ENCODE data around the gene HPS1.

The HPS1 gene

DNA sequence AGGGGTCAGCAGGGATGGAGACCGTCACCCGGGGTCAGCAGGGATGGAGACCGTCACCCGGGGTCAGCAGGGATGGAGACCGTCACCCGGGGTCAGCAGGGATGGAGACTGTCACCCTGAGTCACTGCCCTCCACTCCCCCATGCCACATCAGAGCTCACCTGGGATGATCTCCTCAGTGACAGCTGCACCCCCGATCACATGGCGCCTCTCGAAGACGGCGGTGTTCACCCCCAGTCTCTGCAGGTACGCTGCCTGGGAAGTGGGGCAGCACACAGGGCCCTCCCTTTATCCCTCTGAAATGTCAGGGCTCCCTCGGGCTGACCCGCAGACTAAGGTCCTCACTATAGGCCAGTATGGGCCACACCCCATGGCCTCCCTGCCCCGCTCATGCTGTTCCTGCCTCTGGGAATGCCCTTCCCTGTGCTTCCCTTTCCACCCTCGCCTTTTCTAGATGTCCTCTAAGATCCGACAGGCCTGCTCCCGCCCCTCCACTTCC lies 38.9 kb downstream of the HPS1 start:
- Histone ChIP-seq H3K9me3 (ENCODE audit: control insufficient read depth in 5 of 5, low read length in 5 of 5) (no peaks in the 10 kb centered on the region), H3K27me3 (ENCODE audit: control insufficient read depth in 5 of 5, insufficient read depth in 4 of 5, low read length in 5 of 5) (no peaks in the 10 kb centered on the region), H3K4me1 (ENCODE audit: control insufficient read depth in 5 of 5, insufficient read depth in 5 of 5, low read length in 5 of 5) (peaks cover 2 to 42% (median 37%) of the 10 kb centered on the region in 5 donors), H3K36me3 (ENCODE audit: control insufficient read depth in 5 of 5, insufficient read depth in 5 of 5, low read length in 5 of 5) (peaks cover 0 to 23% (median 12%) of the 10 kb centered on the region in 5 donors), H3K9ac (ENCODE audit: low read length in 5 of 5) (no peak overlapping the region), H3K27ac (ENCODE audit: low read depth, low read length) (no peak overlapping the region), H3K4me3 (ENCODE audit: low read depth in 1 of 5, low read length in 5 of 5) (no peak overlapping the region)

DNA sequence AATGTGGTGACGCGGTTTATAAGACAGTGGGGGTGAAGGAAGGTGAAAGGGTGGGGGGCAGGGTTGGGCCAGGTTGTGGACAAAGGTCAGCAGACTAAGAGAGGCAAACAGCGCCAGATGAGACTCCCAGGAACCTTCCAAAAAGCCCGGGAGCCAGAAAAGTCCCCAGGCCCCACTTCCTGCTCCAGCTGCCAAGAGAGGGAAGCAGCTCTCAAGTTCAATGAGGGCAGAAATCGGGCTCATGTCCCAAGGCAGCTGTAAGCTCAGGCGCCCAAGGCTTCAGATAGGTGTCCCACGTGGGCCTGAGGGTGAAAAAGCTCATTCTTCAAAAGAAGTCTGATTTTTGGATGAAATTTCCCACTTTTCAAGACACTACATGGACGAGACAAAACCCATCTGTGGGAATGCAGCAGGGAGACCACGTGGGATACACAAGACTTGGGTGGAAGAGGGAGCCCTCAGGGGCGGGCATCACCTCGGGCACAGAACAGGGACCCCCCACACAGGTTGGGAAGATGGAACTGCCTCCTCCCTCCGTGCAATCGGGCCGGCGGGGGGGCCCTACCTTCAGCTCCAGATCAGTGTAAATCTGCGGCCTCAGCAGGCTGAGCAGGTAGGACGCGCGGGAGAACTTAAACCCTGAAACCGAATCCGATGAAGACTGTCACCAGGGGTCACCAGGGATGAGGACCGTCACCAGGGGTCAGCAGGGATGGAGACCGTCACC lies 39.6 kb downstream of the HPS1 start:
- H3K9ac ChIP-seq (ENCODE audit: low read length in 5 of 5), result peak overlapping the region in 1 of 5 donors; percentile 18
- H3K9me3 ChIP-seq (ENCODE audit: control insufficient read depth in 5 of 5, low read length in 5 of 5), result no peaks in the 10 kb centered on the region
- peaks cover 0 to 27% (median 16%) of the 10 kb centered on the region in 5 donors for H3K36me3 ChIP-seq (ENCODE audit: control insufficient read depth in 5 of 5, insufficient read depth in 5 of 5, low read length in 5 of 5)
- no peak overlapping the region for H3K27ac ChIP-seq (ENCODE audit: low read depth, low read length)
- H3K4me3 ChIP-seq (ENCODE audit: low read depth in 1 of 5, low read length in 5 of 5), result no peak overlapping the region
- peaks cover 2 to 37% (median 35%) of the 10 kb centered on the region in 5 donors for H3K4me1 ChIP-seq (ENCODE audit: control insufficient read depth in 5 of 5, insufficient read depth in 5 of 5, low read length in 5 of 5)
- H3K27me3 ChIP-seq (ENCODE audit: control insufficient read depth in 5 of 5, insufficient read depth in 4 of 5, low read length in 5 of 5), result no peaks in the 10 kb centered on the region

DNA sequence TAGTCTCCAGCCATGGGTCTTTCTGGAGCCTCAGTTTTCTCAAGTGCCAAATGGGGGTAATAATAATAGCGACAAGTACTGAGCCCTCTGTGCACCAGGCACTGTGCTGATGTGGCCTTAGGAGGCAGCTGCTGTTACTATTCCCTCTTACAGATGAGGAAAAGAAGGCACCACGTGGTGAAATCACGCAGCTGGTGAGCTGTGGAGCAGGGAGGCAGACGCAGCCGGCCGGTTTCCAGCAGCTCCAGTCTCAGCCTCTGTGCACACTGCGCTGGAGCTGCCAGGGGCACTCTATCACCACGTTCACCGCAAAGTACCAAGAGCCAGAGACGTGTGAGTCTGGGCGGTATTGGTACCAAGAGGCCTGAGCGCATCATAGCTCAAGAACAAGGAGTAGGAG lies 41.3 kb downstream of the HPS1 start:
- no peak overlapping the region for H3K27ac ChIP-seq (ENCODE audit: low read depth, low read length)

DNA sequence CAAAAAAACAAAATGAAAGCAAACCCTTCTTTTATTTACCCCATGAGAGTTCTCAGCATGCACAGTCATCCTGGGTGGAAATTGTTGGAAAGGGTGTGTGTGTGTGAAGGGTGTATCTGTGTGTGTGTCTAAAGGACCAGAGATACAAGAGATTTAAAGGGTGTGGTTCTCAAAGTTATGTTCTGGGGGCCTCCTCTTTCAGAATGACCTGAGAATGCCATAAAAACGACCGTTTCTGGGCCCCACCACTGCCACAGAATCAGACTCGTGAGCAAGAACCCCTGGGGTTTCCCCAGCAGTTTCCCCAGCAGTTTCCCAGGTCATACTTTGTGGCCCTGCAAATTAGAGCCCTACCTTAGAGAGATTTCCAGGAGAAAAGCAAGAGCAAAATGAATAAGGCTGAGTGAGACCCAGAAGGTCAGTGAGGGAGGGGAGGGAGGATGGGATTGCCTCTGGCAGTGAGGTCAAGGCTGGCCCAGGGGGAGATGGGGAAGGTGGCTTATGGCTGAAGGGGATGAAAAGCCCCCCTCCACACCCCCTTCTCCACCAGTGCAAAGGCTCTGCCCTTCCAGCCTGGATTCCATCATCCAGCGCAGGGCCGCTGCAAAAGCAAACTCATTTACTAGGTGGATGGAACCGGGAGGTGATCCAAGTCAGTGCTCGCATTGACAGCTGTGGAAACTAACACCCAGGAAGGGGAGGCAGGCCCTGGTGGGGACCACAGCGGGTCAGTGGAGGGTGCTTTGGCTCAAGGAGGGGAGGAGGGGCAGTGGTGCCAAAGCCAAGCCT lies 42.0 kb downstream of the HPS1 start:
- peak overlapping the region in 1 of 5 donors; percentile 69 for H3K9ac ChIP-seq (ENCODE audit: low read length in 5 of 5)
- H3K27me3 ChIP-seq (ENCODE audit: control insufficient read depth in 5 of 5, insufficient read depth in 4 of 5, low read length in 5 of 5), result no peaks in the 10 kb centered on the region
- H3K36me3 ChIP-seq (ENCODE audit: control insufficient read depth in 5 of 5, insufficient read depth in 5 of 5, low read length in 5 of 5), result peaks cover 0 to 22% (median 16%) of the 10 kb centered on the region in 5 donors
- no peak overlapping the region for H3K4me3 ChIP-seq (ENCODE audit: low read depth in 1 of 5, low read length in 5 of 5)
- peaks cover 0 to 33% (median 27%) of the 10 kb centered on the region in 5 donors for H3K4me1 ChIP-seq (ENCODE audit: control insufficient read depth in 5 of 5, insufficient read depth in 5 of 5, low read length in 5 of 5)
- peak overlapping the region; percentile 51 for H3K27ac ChIP-seq (ENCODE audit: low read depth, low read length)
- no peaks in the 10 kb centered on the region for H3K9me3 ChIP-seq (ENCODE audit: control insufficient read depth in 5 of 5, low read length in 5 of 5)

More for the DNA sequence above, 41.3 kb downstream of the HPS1 start:
- Histone ChIP-seq H3K36me3 (ENCODE audit: control insufficient read depth in 5 of 5, insufficient read depth in 5 of 5, low read length in 5 of 5) (peaks cover 0 to 18% (median 13%) of the 10 kb centered on the region in 5 donors), H3K9me3 (ENCODE audit: control insufficient read depth in 5 of 5, low read length in 5 of 5) (no peaks in the 10 kb centered on the region), H3K9ac (ENCODE audit: low read length in 5 of 5) (no peak overlapping the region), H3K4me1 (ENCODE audit: control insufficient read depth in 5 of 5, insufficient read depth in 5 of 5, low read length in 5 of 5) (peaks cover 0 to 33% (median 27%) of the 10 kb centered on the region in 5 donors), H3K4me3 (ENCODE audit: low read depth in 1 of 5, low read length in 5 of 5) (no peak overlapping the region), H3K27me3 (ENCODE audit: control insufficient read depth in 5 of 5, insufficient read depth in 4 of 5, low read length in 5 of 5) (no peaks in the 10 kb centered on the region)

DNA sequence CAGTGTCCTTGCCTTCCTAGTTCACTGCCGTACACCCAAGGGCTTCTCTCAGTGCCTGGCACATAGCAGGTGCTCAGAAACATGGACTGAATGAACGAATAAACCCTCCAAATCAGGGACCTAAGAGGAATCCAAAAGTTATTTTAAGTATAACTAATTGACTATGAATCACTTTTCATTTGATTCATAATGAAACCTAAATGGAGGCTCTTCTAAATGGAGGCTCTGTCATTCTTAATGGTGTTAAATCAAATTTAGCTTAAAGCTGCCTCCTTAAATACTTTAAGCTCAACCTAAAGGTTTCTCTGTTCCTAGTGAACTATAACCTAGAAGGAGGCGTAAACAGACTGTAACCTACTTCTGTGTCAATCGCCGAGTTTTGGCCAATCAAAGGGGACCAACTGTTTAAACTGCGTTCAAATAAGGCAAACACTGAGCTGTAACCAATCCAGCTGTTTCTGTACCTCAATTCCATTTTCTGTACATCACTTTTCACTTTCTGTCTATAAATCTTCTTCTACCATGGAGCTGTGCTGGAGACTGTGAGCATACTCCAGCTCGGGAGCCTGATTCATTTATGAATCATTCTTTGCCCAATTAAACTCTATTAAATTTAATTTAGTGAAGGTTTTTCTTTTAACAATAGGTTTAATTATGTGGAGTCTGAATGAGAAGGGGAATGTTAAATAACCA lies 42.8 kb downstream of the HPS1 start:
- Histone ChIP-seq H3K9me3 (ENCODE audit: control insufficient read depth in 5 of 5, low read length in 5 of 5) (no peaks in the 10 kb centered on the region), H3K4me3 (ENCODE audit: low read depth in 1 of 5, low read length in 5 of 5) (no peak overlapping the region), H3K36me3 (ENCODE audit: control insufficient read depth in 5 of 5, insufficient read depth in 5 of 5, low read length in 5 of 5) (peaks cover 0 to 30% (median 18%) of the 10 kb centered on the region in 5 donors), H3K9ac (ENCODE audit: low read length in 5 of 5) (peak overlapping the region in 2 of 5 donors; percentile 58 to 69), H3K27me3 (ENCODE audit: control insufficient read depth in 5 of 5, insufficient read depth in 4 of 5, low read length in 5 of 5) (no peaks in the 10 kb centered on the region), H3K4me1 (ENCODE audit: control insufficient read depth in 5 of 5, insufficient read depth in 5 of 5, low read length in 5 of 5) (peaks cover 0 to 33% (median 27%) of the 10 kb centered on the region in 5 donors), H3K27ac (ENCODE audit: low read depth, low read length) (peak overlapping the region; percentile 51)

DNA sequence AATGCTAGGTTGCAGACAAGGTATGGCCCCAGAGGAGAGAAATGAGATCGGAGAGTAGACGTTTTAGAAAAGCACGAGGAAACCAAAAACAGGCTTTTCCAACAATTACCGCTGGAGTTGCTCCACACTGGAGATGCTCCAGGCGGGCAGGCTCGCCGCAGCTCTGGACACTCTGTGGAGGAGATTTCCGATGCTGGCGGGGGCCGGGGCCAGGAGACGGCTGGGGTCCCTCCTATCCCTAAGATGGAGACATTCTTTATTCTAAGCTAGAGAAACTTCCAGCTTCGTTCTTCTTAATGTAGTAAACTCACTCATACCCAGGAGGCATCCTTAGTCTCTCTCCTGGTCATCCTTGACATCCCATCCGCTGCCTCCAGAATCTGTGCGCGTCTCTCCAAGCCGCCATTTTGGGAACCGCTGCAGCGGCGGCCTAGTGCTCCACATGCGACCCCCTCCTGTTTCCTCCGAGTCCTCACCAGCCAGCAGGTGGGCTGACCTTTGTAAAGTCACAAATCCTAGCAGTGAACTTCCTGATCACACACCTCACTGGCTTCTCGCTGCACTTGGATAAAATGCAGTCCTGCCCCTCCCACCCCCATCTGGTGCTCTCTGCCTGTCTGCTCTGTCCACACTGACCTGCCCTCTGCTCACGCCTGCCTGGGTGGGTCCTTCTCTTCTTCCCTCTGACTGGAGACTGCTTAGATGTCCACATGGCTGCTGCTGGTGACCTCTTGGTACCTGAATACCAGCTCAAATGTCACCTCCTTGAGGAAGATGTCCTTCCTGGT lies 43.6 kb downstream of the HPS1 start:
- H3K4me3 ChIP-seq (ENCODE audit: low read depth in 1 of 5, low read length in 5 of 5), result peak overlapping the region in 1 of 5 donors; percentile 31
- no peaks in the 10 kb centered on the region for H3K9me3 ChIP-seq (ENCODE audit: control insufficient read depth in 5 of 5, low read length in 5 of 5)
- peaks cover 0 to 33% (median 27%) of the 10 kb centered on the region in 5 donors for H3K4me1 ChIP-seq (ENCODE audit: control insufficient read depth in 5 of 5, insufficient read depth in 5 of 5, low read length in 5 of 5)
- peaks cover 0 to 36% (median 20%) of the 10 kb centered on the region in 5 donors for H3K36me3 ChIP-seq (ENCODE audit: control insufficient read depth in 5 of 5, insufficient read depth in 5 of 5, low read length in 5 of 5)
- no peaks in the 10 kb centered on the region for H3K27me3 ChIP-seq (ENCODE audit: control insufficient read depth in 5 of 5, insufficient read depth in 4 of 5, low read length in 5 of 5)
- peak overlapping the region; percentile 51 for H3K27ac ChIP-seq (ENCODE audit: low read depth, low read length)
- peak overlapping the region in 2 of 5 donors; percentile 58 to 69 for H3K9ac ChIP-seq (ENCODE audit: low read length in 5 of 5)

DNA sequence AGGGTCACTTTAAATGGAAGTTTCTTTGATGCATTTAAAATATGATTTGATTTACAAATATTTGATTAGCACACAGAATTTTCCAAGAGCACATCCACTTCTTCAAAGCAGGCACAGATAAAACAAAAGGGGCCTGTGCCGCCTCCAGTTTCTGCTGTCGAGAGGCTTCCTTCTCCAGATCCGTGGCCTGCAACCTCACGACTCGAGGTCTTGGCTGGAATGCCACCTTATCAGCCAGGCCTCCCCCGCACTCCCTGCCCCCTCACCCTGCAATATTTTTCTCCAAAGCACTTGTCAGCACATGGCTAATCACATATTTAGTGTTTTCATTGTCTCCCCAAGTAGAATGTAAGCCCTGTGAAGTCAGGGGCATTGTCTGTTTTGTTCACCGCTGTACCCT lies 44.3 kb downstream of the HPS1 start:
- H3K27ac ChIP-seq (ENCODE audit: low read depth, low read length), result no peak overlapping the region
- no peaks in the 10 kb centered on the region for H3K9me3 ChIP-seq (ENCODE audit: control insufficient read depth in 5 of 5, low read length in 5 of 5)
- H3K4me1 ChIP-seq (ENCODE audit: control insufficient read depth in 5 of 5, insufficient read depth in 5 of 5, low read length in 5 of 5), result peaks cover 0 to 33% (median 27%) of the 10 kb centered on the region in 5 donors
- H3K4me3 ChIP-seq (ENCODE audit: low read depth in 1 of 5, low read length in 5 of 5), result no peak overlapping the region
- H3K9ac ChIP-seq (ENCODE audit: low read length in 5 of 5), result no peak overlapping the region
- H3K27me3 ChIP-seq (ENCODE audit: control insufficient read depth in 5 of 5, insufficient read depth in 4 of 5, low read length in 5 of 5), result no peaks in the 10 kb centered on the region
- H3K36me3 ChIP-seq (ENCODE audit: control insufficient read depth in 5 of 5, insufficient read depth in 5 of 5, low read length in 5 of 5), result peaks cover 0 to 40% (median 21%) of the 10 kb centered on the region in 5 donors

DNA sequence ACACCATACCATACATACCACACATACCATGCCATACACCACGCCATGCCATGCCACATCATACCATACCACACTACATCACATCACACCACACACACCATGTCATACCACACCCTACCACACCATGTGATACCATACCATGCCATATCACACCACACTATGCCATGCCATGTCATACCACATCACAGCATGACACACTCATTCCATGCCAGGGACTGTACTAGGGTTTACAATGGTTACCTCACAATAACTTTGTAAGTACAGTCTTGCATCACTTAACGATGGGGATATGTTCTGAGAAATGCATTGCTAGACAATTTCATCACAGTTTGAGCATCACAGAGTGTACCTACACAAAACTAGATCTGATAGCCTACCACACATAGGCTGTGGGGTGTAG lies 46.3 kb downstream of the HPS1 start:
- no peak overlapping the region for H3K4me3 ChIP-seq (ENCODE audit: low read depth in 1 of 5, low read length in 5 of 5)
- H3K9ac ChIP-seq (ENCODE audit: low read length in 5 of 5), result no peak overlapping the region
- H3K4me1 ChIP-seq (ENCODE audit: control insufficient read depth in 5 of 5, insufficient read depth in 5 of 5, low read length in 5 of 5), result peaks cover 0 to 24% (median 19%) of the 10 kb centered on the region in 5 donors
- H3K9me3 ChIP-seq (ENCODE audit: control insufficient read depth in 5 of 5, low read length in 5 of 5), result no peaks in the 10 kb centered on the region
- no peaks in the 10 kb centered on the region for H3K27me3 ChIP-seq (ENCODE audit: control insufficient read depth in 5 of 5, insufficient read depth in 4 of 5, low read length in 5 of 5)
- no peak overlapping the region for H3K27ac ChIP-seq (ENCODE audit: low read depth, low read length)
- peaks cover 0 to 58% (median 39%) of the 10 kb centered on the region in 5 donors for H3K36me3 ChIP-seq (ENCODE audit: control insufficient read depth in 5 of 5, insufficient read depth in 5 of 5, low read length in 5 of 5)

DNA sequence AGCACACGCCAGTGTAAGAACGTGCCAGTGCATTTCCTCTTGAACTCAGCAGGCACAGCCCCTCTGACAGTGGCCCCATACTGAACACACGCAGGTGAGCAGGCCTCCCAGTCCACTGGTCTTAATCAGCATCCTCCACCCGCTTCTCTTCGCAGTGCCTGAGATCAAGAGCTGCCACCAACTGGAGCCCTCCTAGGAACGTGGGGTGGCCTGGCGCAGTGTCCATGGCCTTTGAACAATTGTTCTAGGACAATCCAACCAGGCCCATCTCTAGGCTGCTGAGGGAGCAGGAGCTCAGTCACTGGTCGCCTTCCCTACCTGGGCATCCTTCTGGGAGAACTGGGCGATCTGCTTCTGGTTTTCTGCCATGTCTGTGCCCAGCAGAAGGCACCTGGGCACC lies 47.0 kb downstream of the HPS1 start:
- no peak overlapping the region for H3K9ac ChIP-seq (ENCODE audit: low read length in 5 of 5)
- peaks cover 0 to 61% (median 45%) of the 10 kb centered on the region in 5 donors for H3K36me3 ChIP-seq (ENCODE audit: control insufficient read depth in 5 of 5, insufficient read depth in 5 of 5, low read length in 5 of 5)
- H3K4me1 ChIP-seq (ENCODE audit: control insufficient read depth in 5 of 5, insufficient read depth in 5 of 5, low read length in 5 of 5), result peaks cover 0 to 20% (median 13%) of the 10 kb centered on the region in 5 donors
- H3K4me3 ChIP-seq (ENCODE audit: low read depth in 1 of 5, low read length in 5 of 5), result no peak overlapping the region
- no peaks in the 10 kb centered on the region for H3K9me3 ChIP-seq (ENCODE audit: control insufficient read depth in 5 of 5, low read length in 5 of 5)
- no peak overlapping the region for H3K27ac ChIP-seq (ENCODE audit: low read depth, low read length)
- H3K27me3 ChIP-seq (ENCODE audit: control insufficient read depth in 5 of 5, insufficient read depth in 4 of 5, low read length in 5 of 5), result no peaks in the 10 kb centered on the region
